ENCODE data around the gene CD28.

Gene CD28

GRCh38 chr2:203713381-203713780 is 6.9 kb downstream of the CD28 start:
- 100% methylated on average over 1 of the region's 1 CpG for WGBS (ENCODE audit: insufficient coverage)
- H3K27me3 ChIP-seq (replicated peaks in 2 of 5; ENCODE audit: control insufficient read depth in 4 of 5, insufficient read depth in 5 of 5, low read length in 4 of 5): no peaks in the 10 kb centered on the region
- ChIA-PET POLR2A (no interaction called here), CTCF (no interaction called here)
- no peaks in the 10 kb centered on the region for H3K36me3 ChIP-seq (ENCODE audit: control insufficient read depth in 4 of 4, insufficient read depth in 4 of 4, low read length in 3 of 4)
- H3K27ac ChIP-seq (ENCODE audit: insufficient read depth in 1 of 2, low read depth in 1 of 2, low read length in 2 of 2, poor library complexity in 1 of 2, severe bottlenecking in 2 of 2): no peak overlapping the region
- no peaks in the 10 kb centered on the region for H3K9me3 ChIP-seq (ENCODE audit: control extremely low read depth in 1 of 5, control insufficient read depth in 4 of 5, insufficient read depth in 2 of 5, low read depth in 1 of 5, low read length in 4 of 5)
- no peak for DNase-seq
- H3K4me1 ChIP-seq (ENCODE audit: control extremely low read depth in 1 of 4, control insufficient read depth in 4 of 4, insufficient read depth in 4 of 4, low read length in 3 of 4): peaks cover 3 to 31% (median 10%) of the 10 kb centered on the region in 4 experiments
- no peak overlapping the region for H3K4me3 ChIP-seq (ENCODE audit: control insufficient read depth in 1 of 7, extremely low read depth in 1 of 7, insufficient read depth in 4 of 7, low read depth in 2 of 7, low read length in 6 of 7)

- no peak overlapping the region for H3K27ac ChIP-seq (ENCODE audit: insufficient read depth in 1 of 2, low read depth in 1 of 2, low read length in 2 of 2, poor library complexity in 1 of 2, severe bottlenecking in 2 of 2)
- ChIA-PET POLR2A (no interaction called here), CTCF (no interaction called here)
- no peaks in the 10 kb centered on the region for H3K9me3 ChIP-seq (ENCODE audit: control extremely low read depth in 1 of 5, control insufficient read depth in 4 of 5, insufficient read depth in 2 of 5, low read depth in 1 of 5, low read length in 4 of 5)
- no peak overlapping the region for H3K4me3 ChIP-seq (ENCODE audit: control insufficient read depth in 1 of 7, extremely low read depth in 1 of 7, insufficient read depth in 4 of 7, low read depth in 2 of 7, low read length in 6 of 7)
- no peaks in the 10 kb centered on the region for H3K27me3 ChIP-seq (replicated peaks in 2 of 5; ENCODE audit: control insufficient read depth in 4 of 5, insufficient read depth in 5 of 5, low read length in 4 of 5)
- 100% methylated on average over 1 of the region's 3 CpGs for WGBS (ENCODE audit: insufficient coverage)
- no peaks in the 10 kb centered on the region for H3K36me3 ChIP-seq (ENCODE audit: control insufficient read depth in 4 of 4, insufficient read depth in 4 of 4, low read length in 3 of 4)
- H3K4me1 ChIP-seq (ENCODE audit: control extremely low read depth in 1 of 4, control insufficient read depth in 4 of 4, insufficient read depth in 4 of 4, low read length in 3 of 4): peaks cover 9 to 34% (median 15%) of the 10 kb centered on the region in 4 experiments
- DNase-seq: no peak
Measured at GRCh38 chr2:203714112-203714511, 7.7 kb downstream of the CD28 start.

- no peak overlapping the region for H3K4me3 ChIP-seq (ENCODE audit: control insufficient read depth in 1 of 7, extremely low read depth in 1 of 7, insufficient read depth in 4 of 7, low read depth in 2 of 7, low read length in 6 of 7)
- H3K27ac ChIP-seq (ENCODE audit: insufficient read depth in 1 of 2, low read depth in 1 of 2, low read length in 2 of 2, poor library complexity in 1 of 2, severe bottlenecking in 2 of 2): no peak overlapping the region
- WGBS (ENCODE audit: insufficient coverage): 96% methylated on average over 2 of the region's 2 CpGs
- no peaks in the 10 kb centered on the region for H3K27me3 ChIP-seq (replicated peaks in 2 of 5; ENCODE audit: control insufficient read depth in 4 of 5, insufficient read depth in 5 of 5, low read length in 4 of 5)
- H3K9me3 ChIP-seq (ENCODE audit: control extremely low read depth in 1 of 5, control insufficient read depth in 4 of 5, insufficient read depth in 2 of 5, low read depth in 1 of 5, low read length in 4 of 5): no peaks in the 10 kb centered on the region
- ChIA-PET CTCF (no interaction called here), POLR2A (interaction anchor here (0.7 kb wide), 1 partner anchor 220 kb away, joined by 3 read pairs; no protein-coding TSS in a partner anchor)
- H3K36me3 ChIP-seq (ENCODE audit: control insufficient read depth in 4 of 4, insufficient read depth in 4 of 4, low read length in 3 of 4): no peaks in the 10 kb centered on the region
- H3K4me1 ChIP-seq (ENCODE audit: control extremely low read depth in 1 of 4, control insufficient read depth in 4 of 4, insufficient read depth in 4 of 4, low read length in 3 of 4): peaks cover 9 to 45% (median 21%) of the 10 kb centered on the region in 4 experiments
- DNase-seq: no peak
Measured at GRCh38 chr2:203715744-203716143, 9.3 kb downstream of the CD28 start.

DNA sequence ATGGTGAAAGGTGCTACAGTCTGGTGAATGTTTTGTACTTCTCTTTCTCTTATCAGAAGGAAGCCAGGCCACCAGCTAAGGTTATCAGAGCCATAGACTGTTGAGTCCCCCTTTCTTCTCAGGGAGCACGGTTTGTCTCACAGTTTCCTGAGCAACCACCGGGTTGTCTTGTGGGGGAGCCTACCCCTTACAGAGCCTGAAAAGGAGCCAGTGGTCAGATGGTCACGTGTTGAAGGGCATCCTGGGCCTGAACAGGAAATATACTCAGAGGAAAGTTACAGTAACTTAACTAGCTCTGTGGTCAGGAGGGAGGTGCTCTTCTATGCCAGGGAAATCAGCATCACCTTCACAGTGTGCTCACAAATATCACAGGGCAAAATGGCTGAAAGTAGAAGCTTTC is 11.6 kb downstream of the CD28 start:
- Histone ChIP-seq H3K27ac (ENCODE audit: insufficient read depth in 1 of 2, low read depth in 1 of 2, low read length in 2 of 2, poor library complexity in 1 of 2, severe bottlenecking in 2 of 2) (peak overlapping the region in 1 of 2 experiments; percentile 52), H3K9me3 (ENCODE audit: control extremely low read depth in 1 of 5, control insufficient read depth in 4 of 5, insufficient read depth in 2 of 5, low read depth in 1 of 5, low read length in 4 of 5) (no peaks in the 10 kb centered on the region), H3K27me3 (replicated peaks in 2 of 5; ENCODE audit: control insufficient read depth in 4 of 5, insufficient read depth in 5 of 5, low read length in 4 of 5) (no peaks in the 10 kb centered on the region), H3K36me3 (ENCODE audit: control insufficient read depth in 4 of 4, insufficient read depth in 4 of 4, low read length in 3 of 4) (no peaks in the 10 kb centered on the region), H3K4me1 (ENCODE audit: control extremely low read depth in 1 of 4, control insufficient read depth in 4 of 4, insufficient read depth in 4 of 4, low read length in 3 of 4) (peaks cover 9 to 55% (median 21%) of the 10 kb centered on the region in 4 experiments), H3K4me3 (ENCODE audit: control insufficient read depth in 1 of 7, extremely low read depth in 1 of 7, insufficient read depth in 4 of 7, low read depth in 2 of 7, low read length in 6 of 7) (peak overlapping the region in 1 of 7 experiments; percentile 31)
- 0% methylated on average over 3 of the region's 3 CpGs for WGBS (ENCODE audit: insufficient coverage)
- POLR2A ChIA-PET: no interaction called here
- CTCF ChIA-PET: interaction anchor here (1.7 kb wide), 1 partner anchor 17 kb away, joined by 6 read pairs; no protein-coding TSS in a partner anchor
- DNase-seq: peak; percentile 54 to 87 (median 76)

DNA sequence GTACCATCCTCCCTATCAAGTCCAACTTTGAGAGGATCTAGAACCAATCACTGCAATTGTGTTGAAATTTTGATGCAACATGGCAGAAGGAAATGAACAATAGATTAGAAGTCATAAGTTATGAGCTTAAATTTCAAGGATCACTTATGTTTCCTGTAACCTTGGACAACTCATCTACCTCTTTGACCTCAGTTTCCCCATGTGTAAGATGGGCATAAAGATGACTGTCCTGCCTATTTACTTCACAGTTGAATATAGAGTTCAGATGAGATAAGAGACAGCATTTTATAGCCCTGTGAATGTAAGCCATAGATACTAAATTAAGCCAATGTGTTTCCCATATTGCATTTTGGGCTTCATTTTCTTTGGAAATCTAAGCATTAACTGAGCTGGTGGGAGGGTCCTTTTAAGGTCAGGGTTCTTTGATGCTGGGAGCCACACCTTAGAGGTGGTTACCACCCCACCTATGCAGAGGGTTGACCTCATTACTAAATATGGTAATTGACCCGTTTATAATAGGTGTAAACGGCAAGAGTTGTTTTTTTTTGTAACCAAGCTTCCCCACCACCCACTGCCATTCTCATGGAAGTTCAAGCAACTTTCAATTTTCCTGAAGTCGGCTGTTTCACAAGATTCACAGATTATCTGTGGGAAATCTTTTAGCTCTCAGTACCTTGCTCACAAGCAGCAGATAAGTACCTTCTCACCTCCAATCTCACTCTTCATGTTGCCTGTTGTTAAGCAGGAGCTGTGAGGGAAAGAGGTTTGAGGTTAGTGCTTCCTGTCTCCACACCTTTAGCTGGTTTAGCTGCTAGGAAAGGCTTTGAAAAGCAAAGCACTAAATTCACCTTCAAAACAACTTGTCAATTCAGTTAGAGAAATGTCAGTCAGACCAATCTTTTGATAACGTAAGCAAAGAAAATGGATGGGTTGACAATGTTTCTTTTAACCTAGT is 13.3 kb downstream of the CD28 start:
- no peaks in the 10 kb centered on the region for H3K27me3 ChIP-seq (replicated peaks in 2 of 5; ENCODE audit: control insufficient read depth in 4 of 5, insufficient read depth in 5 of 5, low read length in 4 of 5)
- POLR2A ChIA-PET: interaction anchor here (1.1 kb wide), 1 partner anchor 33 kb away, joined by 5 read pairs; no protein-coding TSS in a partner anchor
- no peaks in the 10 kb centered on the region for H3K36me3 ChIP-seq (ENCODE audit: control insufficient read depth in 4 of 4, insufficient read depth in 4 of 4, low read length in 3 of 4)
- WGBS (ENCODE audit: insufficient coverage): 71% methylated on average over 3 of the region's 4 CpGs
- no peak overlapping the region for H3K4me3 ChIP-seq (ENCODE audit: control insufficient read depth in 1 of 7, extremely low read depth in 1 of 7, insufficient read depth in 4 of 7, low read depth in 2 of 7, low read length in 6 of 7)
- no peaks in the 10 kb centered on the region for H3K9me3 ChIP-seq (ENCODE audit: control extremely low read depth in 1 of 5, control insufficient read depth in 4 of 5, insufficient read depth in 2 of 5, low read depth in 1 of 5, low read length in 4 of 5)
- CTCF ChIA-PET: interaction anchor here (0.9 to 1.3 kb wide), 2 partner anchors 21 to 183 kb away, joined by 3 read pairs; no protein-coding TSS in a partner anchor
- DNase-seq: no peak
- H3K4me1 ChIP-seq (ENCODE audit: control extremely low read depth in 1 of 4, control insufficient read depth in 4 of 4, insufficient read depth in 4 of 4, low read length in 3 of 4): peaks cover 9 to 55% (median 21%) of the 10 kb centered on the region in 4 experiments
- no peak overlapping the region for H3K27ac ChIP-seq (ENCODE audit: insufficient read depth in 1 of 2, low read depth in 1 of 2, low read length in 2 of 2, poor library complexity in 1 of 2, severe bottlenecking in 2 of 2)

DNA sequence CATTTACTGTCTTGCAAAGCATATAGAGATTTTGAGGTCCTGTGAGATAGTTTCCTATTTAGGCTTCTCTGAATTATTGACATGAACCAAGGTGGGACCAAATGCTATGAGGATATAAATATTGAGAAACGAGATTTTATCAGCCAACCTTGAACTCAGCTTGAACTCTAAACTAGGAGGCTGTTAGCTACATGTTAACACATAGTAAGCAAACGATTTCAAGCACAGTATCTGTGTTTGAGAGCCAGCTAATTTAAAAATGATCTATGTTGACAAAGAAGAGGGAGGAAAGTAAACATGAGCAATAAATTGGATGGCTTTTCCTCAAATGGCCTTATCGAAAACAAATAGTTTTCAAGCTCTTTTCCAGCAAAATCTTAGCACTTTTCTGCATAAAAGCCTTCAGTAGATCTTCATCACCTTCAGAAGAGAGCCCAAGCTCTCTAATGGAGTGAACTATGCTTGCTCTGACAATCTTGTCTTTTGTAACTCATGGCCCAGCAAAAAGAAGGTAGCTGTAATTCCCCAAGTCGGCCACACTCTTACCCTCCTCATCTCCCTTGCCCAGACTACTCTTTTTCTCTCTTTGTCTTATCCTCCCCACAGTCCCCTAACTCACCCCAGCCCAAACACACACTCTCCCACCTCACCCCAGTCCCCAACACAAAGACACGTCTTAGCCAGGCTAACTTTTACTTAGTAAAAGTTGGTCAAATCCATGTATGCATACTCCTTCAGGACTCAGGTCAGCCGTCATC is 14.7 kb downstream of the CD28 start:
- Histone ChIP-seq H3K36me3 (ENCODE audit: control insufficient read depth in 4 of 4, insufficient read depth in 4 of 4, low read length in 3 of 4) (no peaks in the 10 kb centered on the region), H3K9me3 (ENCODE audit: control extremely low read depth in 1 of 5, control insufficient read depth in 4 of 5, insufficient read depth in 2 of 5, low read depth in 1 of 5, low read length in 4 of 5) (no peaks in the 10 kb centered on the region), H3K4me1 (ENCODE audit: control extremely low read depth in 1 of 4, control insufficient read depth in 4 of 4, insufficient read depth in 4 of 4, low read length in 3 of 4) (peaks cover 9 to 55% (median 21%) of the 10 kb centered on the region in 4 experiments), H3K27ac (ENCODE audit: insufficient read depth in 1 of 2, low read depth in 1 of 2, low read length in 2 of 2, poor library complexity in 1 of 2, severe bottlenecking in 2 of 2) (no peak overlapping the region), H3K4me3 (ENCODE audit: control insufficient read depth in 1 of 7, extremely low read depth in 1 of 7, insufficient read depth in 4 of 7, low read depth in 2 of 7, low read length in 6 of 7) (no peak overlapping the region), H3K27me3 (replicated peaks in 2 of 5; ENCODE audit: control insufficient read depth in 4 of 5, insufficient read depth in 5 of 5, low read length in 4 of 5) (no peaks in the 10 kb centered on the region)
- WGBS (ENCODE audit: insufficient coverage): 100% methylated on average over 3 of the region's 6 CpGs
- ChIA-PET POLR2A (interaction anchor here (1.1 kb wide), 1 partner anchor 32 kb away, joined by 5 read pairs; no protein-coding TSS in a partner anchor), CTCF (interaction anchor here (1.3 kb wide), 1 partner anchor 185 kb away, joined by 3 read pairs; no protein-coding TSS in a partner anchor)
- no peak for DNase-seq
